ENCODE measurements around the gene CNTNAP2. TPM values are rescaled to one million over a fixed set of nuclear protein-coding genes. Genes with fewer than 3 reads are reported as not detected.

CNTNAP2 gene
- total and polyA plus RNA-seq, 2 of the 4 experiments (the other 2 are of a cell fraction) = not detected

DNA sequence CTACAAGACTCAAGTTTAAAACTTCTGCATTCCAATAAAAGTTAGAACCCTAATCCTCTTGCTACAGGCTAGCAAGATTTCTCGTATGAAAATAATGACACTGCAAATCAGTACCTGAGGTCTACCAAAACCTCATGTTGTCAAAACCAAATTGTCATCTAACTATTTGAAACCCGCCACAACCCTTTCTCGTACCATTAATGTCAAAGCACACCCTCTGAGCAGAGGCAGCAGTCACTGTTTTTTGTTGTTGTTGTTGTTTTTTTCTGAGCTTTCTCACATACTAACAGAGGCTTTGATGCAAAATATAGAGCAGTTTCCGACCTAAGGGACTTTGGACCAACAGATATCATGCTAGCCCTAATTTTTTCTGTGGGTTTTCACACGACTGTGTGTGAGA lies 1910.1 kb downstream of the CNTNAP2 start:
- H3K79me1 ChIP-seq (ENCODE audit: low read depth in 1 of 2, low read length in 2 of 2) = no peaks in the 10 kb centered on the region
- intact Hi-C loops (cut with micrococcal nuclease) = no loop called here
- H3K9ac ChIP-seq (ENCODE audit: low read depth, low read length) = no peak overlapping the region
- H3K36me3 ChIP-seq (ENCODE audit: control insufficient read depth, insufficient read depth, low read length) = no peaks in the 10 kb centered on the region
- no peak overlapping the region for H3K4me2 ChIP-seq (ENCODE audit: low read depth, low read length)
- no peak overlapping the region for H3K4me3 ChIP-seq (ENCODE audit: insufficient read depth, low read depth, low read length)
- ChIA-PET CTCF (no interaction called here), POLR2A (ENCODE audit: unreplicated experiment) (no interaction called here)
- no peak overlapping the region for H2AK5ac ChIP-seq (ENCODE audit: low read depth, low read length)
- no peak overlapping the region for H3K23ac ChIP-seq (ENCODE audit: low read depth, low read length)
- BruUV-seq (replicated peaks) = no TSS peak
- H4K8ac ChIP-seq (ENCODE audit: low read depth in 2 of 2, low read length in 2 of 2) = no peak overlapping the region
- dilution Hi-C loops (cut with HindIII; ENCODE audit: low sequenced_read_pairs, unreplicated experiment) = no loop called here
- H4K20me1 ChIP-seq (ENCODE audit: insufficient read depth, low read length) = no peaks in the 10 kb centered on the region
- no peak overlapping the region for H3K27ac ChIP-seq (ENCODE audit: insufficient read depth, low read length)
- no peak overlapping the region for H2AK9ac ChIP-seq (replicated peaks; ENCODE audit: low read depth, low read length, poor library complexity)
- H4K5ac ChIP-seq (ENCODE audit: low read depth, low read length) = no peak overlapping the region
- H2BK120ac ChIP-seq (ENCODE audit: low read depth, low read length) = no peak overlapping the region
- no peak overlapping the region for H2BK20ac ChIP-seq (ENCODE audit: low read depth, low read length)
- no peak overlapping the region for H3K56ac ChIP-seq (ENCODE audit: extremely low read depth, insufficient read depth, low read length)
- no peak overlapping the region for H3K18ac ChIP-seq (ENCODE audit: low read depth, low read length)
- in situ Hi-C loops (cut with MboI; ENCODE audit: low sequenced_read_pairs) = no loop called here
- H3K9me3 ChIP-seq (ENCODE audit: control insufficient read depth, insufficient read depth, low read length) = peaks cover 4% of the 10 kb centered on the region
- H3K14ac ChIP-seq (replicated peaks; ENCODE audit: low read depth, low read length) = no peak overlapping the region
- no peak overlapping the region for H2BK15ac ChIP-seq (ENCODE audit: low read depth, low read length)
- no peak overlapping the region for H4K91ac ChIP-seq (ENCODE audit: insufficient read depth, low read depth, low read length)
- no peak overlapping the region for H3K4ac ChIP-seq (ENCODE audit: low read depth, low read length)
- no CpG with 5 or more reads among the region's 5 CpGs for WGBS, 2 experiments (ENCODE audit: extremely low coverage in 2 of 2, insufficient read length in 1 of 2)
- DNase-seq (no peak), ATAC-seq (ENCODE audit: low read depth) (no peak)
- no peaks in the 10 kb centered on the region for H3K9me1 ChIP-seq (ENCODE audit: insufficient read depth, low read length)
- H2AFZ ChIP-seq (replicated peaks; ENCODE audit: low read length, poor library complexity) = no peak overlapping the region
- H3K4me1 ChIP-seq (ENCODE audit: control insufficient read depth, insufficient read depth, low read length) = no peaks in the 10 kb centered on the region
- TF ChIP-seq BHLHE40 (IDR thresholded peaks at IDR 0.05; ENCODE audit: low read depth, low read length) = no peak
- TF ChIP-seq, protein P1, sequence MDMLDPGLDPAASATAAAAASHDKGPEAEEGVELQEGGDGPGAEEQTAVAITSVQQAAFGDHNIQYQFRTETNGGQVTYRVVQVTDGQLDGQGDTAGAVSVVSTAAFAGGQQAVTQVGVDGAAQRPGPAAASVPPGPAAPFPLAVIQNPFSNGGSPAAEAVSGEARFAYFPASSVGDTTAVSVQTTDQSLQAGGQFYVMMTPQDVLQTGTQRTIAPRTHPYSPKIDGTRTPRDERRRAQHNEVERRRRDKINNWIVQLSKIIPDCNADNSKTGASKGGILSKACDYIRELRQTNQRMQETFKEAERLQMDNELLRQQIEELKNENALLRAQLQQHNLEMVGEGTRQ (IDR thresholded peaks at IDR 0.05; ENCODE audit: low read depth, low read length) = no peak
- no peak for TF ChIP-seq FOS (IDR thresholded peaks at IDR 0.05; ENCODE audit: low read depth, low read length)
- no peak for TF ChIP-seq RCOR1 (IDR thresholded peaks at IDR 0.05; ENCODE audit: insufficient replicate concordance, low read length)
- TF ChIP-seq SMC3 (IDR thresholded peaks at IDR 0.05; ENCODE audit: low read depth, low read length) = no peak
- TF ChIP-seq, protein P2, sequence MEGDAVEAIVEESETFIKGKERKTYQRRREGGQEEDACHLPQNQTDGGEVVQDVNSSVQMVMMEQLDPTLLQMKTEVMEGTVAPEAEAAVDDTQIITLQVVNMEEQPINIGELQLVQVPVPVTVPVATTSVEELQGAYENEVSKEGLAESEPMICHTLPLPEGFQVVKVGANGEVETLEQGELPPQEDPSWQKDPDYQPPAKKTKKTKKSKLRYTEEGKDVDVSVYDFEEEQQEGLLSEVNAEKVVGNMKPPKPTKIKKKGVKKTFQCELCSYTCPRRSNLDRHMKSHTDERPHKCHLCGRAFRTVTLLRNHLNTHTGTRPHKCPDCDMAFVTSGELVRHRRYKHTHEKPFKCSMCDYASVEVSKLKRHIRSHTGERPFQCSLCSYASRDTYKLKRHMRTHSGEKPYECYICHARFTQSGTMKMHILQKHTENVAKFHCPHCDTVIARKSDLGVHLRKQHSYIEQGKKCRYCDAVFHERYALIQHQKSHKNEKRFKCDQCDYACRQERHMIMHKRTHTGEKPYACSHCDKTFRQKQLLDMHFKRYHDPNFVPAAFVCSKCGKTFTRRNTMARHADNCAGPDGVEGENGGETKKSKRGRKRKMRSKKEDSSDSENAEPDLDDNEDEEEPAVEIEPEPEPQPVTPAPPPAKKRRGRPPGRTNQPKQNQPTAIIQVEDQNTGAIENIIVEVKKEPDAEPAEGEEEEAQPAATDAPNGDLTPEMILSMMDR (conservative IDR thresholded peaks at IDR 0.05; ENCODE audit: low read depth, low read length) = no peak
- TF ChIP-seq CHD1 (IDR thresholded peaks at IDR 0.05; ENCODE audit: low read depth, low read length) = no peak
- no peak for TF ChIP-seq CEBPB (IDR thresholded peaks at IDR 0.05; ENCODE audit: low read depth, low read length)
- no peak for TF ChIP-seq MXI1 (IDR thresholded peaks at IDR 0.05; ENCODE audit: borderline replicate concordance, low read depth, low read length)
- TF ChIP-seq RAD21 (IDR thresholded peaks at IDR 0.05; ENCODE audit: low read length) = no peak
- TF ChIP-seq, protein P3, sequence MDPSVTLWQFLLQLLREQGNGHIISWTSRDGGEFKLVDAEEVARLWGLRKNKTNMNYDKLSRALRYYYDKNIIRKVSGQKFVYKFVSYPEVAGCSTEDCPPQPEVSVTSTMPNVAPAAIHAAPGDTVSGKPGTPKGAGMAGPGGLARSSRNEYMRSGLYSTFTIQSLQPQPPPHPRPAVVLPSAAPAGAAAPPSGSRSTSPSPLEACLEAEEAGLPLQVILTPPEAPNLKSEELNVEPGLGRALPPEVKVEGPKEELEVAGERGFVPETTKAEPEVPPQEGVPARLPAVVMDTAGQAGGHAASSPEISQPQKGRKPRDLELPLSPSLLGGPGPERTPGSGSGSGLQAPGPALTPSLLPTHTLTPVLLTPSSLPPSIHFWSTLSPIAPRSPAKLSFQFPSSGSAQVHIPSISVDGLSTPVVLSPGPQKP (IDR thresholded peaks at IDR 0.05; ENCODE audit: borderline replicate concordance, low read depth, low read length) = no peak
- no peak for TF ChIP-seq MAZ (IDR thresholded peaks at IDR 0.05; ENCODE audit: borderline replicate concordance, low read depth, low read length)
- TF ChIP-seq NFE2L2 (IDR thresholded peaks at IDR 0.05; ENCODE audit: low read depth, low read length) = no peak
- TF ChIP-seq MAFK (IDR thresholded peaks at IDR 0.05; ENCODE audit: low read depth, low read length) = no peak
- TF ChIP-seq POLR2A (IDR thresholded peaks at IDR 0.05; ENCODE audit: low read depth, low read length) = no peak
- TF ChIP-seq RFX5 (IDR thresholded peaks at IDR 0.05; ENCODE audit: low read depth, low read length) = no peak
- no peaks in the 10 kb centered on the region for H3K27me3 ChIP-seq (ENCODE audit: control insufficient read depth, insufficient read depth, low read length)
- no peak overlapping the region for H2BK5ac ChIP-seq (ENCODE audit: low read depth, low read length, poor library complexity, severe bottlenecking)
